NCI-H2171 (cell line): ENCODE data around the gene LMX1A.

ENCODE experiments used
- DNase-seq: peaks from one replicate; lab custom pipeline; 2025; lab: John Stamatoyannopoulos, UW

The LMX1A gene

DNA sequence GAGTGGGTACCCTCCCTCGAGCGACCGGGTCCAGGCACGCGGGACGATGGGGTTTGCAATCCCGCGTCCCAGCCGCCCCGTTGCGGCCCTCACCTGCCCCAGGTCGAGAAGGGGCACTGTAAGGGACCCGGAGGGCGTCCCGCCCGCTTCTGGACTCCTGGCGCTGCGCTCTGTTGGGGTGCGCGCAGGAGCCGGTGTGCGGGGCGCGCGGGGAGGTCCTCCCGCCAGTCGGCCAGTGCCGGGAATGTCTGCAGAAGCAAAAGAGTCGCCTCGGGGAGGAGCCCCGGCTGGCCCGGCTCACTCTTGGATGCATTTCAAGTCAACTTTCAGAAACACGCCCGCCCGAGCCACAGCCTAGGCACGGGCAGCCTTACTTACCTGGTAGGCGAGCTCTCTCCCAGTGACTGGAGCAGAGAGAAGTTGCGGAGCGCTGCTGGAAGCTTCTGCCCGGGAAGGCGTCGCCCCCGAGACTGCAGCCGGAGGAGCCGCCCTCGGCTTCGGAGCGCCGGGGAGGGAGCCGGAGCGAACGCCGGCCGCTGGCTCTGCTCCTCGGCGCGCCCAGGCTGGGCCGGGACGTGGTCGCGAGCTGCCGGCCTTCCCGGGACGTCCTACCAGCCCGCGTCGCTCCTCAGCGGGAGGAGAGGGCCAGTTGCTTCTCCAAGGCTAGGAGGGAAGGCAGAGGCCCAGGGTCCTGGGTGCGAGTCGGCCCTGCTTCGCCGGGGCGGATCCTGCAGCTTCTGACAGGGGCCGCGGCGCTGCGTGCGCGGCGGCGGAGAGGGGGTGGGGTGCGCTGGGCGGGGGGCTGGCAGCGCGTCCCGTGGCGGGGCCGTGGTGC, at the start of gene LMX1A:
TSS of gene LMX1A (minus strand) at position 739 of the 835 bp plus-strand sequence. CDS start 1,156 bp downstream, outside the sequence.
- DNase-seq, result no peak

DNA sequence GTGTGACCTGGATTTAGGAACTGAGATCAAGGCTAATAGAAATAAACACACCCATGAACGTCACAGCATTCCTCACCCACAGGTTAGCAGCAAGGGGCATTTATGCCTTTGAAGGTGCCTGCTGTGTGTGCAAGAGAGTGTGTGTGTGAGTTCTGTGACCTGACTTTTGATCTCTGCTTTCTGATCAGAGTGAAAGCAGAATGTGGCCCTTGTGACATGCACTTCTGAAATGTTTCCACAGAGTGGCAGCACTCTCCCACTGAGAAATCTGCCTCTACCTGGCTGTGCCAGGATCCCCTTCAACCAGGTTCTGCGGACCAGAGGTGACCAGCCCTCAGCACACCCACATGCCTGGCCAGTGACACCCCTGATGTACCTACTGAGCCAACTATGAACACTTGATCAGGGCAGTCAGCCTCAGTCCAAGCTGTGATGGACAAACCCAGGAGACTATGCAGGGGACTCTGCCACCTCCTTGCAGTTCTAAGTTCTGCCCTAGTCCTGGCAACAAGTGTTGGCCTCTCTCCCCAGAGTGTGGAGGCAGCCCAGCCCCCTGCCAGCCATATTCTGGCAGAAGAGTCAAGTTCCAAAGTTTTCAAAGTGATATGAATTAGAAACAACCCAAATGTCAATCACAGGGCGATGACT, 47.4 kb upstream of the LMX1A start:
- peak; percentile 1 for DNase-seq

DNA sequence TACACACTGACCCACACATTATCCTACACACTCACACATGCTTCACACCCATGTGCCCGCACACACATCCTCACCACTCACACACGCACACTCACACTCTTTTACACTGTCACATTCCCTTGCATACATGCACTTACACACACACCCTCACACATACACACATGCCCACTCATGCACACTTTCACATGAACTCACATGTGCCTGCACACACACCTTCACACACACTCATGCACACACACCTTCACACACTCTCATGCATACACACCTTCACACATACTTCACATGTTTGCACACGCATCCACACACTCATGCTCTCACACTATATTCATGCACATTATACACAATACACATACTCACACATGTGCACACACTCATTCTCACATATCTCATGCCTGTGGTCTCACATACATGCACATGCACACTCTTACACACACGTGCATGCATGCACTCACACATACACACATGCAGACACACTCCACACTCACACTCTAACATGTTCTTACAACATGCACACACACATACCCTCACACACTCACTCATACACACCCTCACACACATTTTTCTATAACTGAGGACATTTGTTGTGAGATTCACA, 46.1 kb upstream of the LMX1A start:
- DNase-seq, result no peak

DNA sequence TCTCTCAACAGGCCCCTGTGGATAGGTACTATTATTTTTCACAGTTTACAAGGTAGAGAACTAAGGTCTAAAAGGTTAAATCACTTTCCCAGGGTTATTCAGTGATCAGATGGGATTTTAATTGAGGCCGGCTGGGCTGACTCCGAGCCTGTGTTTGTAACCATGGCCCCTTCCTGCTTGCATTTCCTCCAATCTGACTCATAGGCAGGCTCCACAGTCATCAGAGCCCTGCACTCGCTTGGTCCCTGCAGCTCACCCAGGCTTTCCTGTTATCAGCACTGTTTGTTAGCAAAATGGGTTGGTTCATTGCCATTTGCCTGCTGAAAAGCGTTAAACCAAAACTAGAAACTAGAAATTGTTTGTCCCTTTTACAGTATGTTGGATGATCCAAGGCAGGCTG, 41.4 kb upstream of the LMX1A start:
- no peak for DNase-seq

DNA sequence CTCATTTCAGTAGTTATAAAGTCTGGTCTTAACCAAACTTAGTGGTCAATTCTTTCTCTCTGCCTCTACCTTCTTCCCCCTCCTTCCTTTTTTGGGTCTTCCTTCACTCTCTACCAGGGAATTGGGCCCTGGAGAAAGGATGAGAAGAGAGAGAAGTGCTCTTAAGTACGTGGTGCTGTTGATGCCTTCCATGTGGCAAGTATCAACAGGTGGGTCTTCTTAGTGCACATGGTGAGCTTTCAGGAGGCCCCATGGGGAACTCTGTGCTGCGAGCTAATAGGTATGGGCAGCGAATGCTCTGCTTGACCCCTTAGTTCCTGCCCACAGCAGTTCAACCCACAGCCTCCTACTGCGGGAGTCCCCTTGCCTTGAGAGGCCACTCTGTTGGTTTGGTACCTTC, 39.4 kb upstream of the LMX1A start:
- no peak for DNase-seq

DNA sequence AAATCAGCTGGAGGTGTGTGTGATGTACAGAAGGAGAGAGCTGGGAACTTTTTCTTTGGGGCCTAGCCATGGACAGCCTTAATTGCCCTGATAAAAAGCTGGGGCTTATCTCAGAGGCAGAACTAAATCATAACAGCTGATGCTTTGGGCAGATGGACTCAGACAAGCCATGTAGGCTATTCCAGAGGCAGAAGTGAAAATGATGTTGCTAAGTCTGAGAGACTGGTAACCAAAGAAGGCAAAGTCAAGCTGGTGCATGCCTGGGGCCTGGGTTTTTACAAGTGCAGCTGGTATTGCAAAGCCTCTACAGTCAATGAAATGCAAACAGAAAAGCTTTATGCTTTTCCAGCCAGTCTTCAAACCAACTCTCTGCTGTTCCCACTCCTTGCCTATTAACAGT, 39.0 kb upstream of the LMX1A start:
- peak; percentile 46 for DNase-seq

DNA sequence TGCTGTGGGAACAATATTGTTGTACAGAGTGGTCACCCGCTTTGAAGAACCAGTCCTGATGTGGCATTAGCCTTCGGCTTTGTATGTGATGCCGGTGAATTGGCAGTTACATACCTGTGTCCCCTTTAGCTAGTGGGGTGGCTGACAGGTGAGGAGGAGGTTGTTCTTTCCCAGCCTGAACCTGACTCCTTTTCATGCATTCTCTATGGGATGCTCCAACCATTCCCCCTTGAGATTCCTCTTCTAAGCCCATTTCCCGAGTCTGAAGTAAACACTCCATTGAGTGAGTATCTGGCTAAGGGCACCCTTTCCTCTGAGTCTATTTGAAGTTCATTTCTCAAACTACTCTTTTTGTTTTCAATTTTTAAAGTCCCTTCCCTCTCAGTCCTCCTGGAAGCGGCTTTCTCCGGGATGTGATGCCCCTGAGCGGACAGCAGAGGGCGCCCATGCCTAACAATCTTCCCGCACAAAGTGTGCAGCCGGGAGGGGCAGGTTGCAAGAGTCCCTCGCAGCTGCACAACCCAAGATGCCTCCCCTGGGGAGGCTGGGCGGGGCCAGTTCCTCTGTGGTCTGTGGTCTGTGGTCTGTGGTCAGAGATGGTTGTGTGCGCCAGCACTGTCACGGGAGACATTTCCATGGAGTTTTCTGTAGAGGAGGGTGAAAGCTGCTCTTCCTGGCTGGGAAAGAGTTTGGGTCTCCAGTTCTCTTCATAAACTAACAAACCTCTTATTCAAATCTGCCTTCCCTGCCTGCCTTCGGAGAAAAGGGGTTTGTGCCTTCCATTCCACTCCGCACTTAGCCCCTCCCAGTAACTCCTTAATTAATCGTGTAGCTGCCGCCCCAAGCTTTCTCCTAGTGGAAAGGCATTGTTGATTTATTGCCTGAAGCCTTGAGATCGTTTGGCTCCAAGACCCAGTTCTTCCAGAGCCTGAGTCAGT, 36.4 kb upstream of the LMX1A start:
- DNase-seq, result peak; percentile 73

DNA sequence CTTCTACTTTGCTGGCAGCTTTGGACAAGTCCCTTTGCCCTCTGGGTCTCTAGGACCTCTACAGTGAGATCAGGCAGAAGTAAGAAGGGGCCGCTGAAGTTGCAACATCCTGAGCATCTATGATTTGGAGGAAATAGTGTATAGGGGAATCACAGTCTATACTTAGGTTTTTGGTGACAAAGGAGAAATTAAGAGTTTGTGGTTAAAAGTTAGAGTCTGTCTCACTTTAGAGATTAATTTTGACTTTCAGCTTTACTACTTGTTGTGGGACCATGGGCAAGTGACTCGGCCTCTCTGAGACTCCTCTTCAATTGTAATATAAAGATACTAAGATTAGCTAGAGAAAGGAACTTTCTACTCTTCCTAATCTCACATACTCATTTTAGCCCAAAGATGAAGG, 33.1 kb upstream of the LMX1A start:
- DNase-seq, result no peak

DNA sequence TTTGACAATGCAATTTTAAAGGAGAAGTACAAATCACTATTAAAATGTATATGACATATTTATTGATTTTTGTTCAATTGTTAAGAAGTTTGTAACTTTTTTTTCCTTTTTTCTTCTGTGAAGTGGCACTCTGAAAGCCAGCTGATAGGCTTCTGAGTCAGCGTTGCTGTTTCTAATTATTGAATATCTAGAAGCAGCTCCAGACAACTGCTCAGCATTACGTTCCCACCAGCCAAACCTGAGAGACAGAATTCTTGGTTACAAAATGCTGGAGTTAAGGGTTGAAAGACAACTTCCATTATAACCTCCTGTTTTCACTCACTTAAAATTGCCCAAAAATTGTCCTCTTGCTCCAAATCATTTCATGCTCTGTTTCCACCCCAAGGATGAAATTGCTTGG, 31.4 kb upstream of the LMX1A start:
- no peak for DNase-seq

DNA sequence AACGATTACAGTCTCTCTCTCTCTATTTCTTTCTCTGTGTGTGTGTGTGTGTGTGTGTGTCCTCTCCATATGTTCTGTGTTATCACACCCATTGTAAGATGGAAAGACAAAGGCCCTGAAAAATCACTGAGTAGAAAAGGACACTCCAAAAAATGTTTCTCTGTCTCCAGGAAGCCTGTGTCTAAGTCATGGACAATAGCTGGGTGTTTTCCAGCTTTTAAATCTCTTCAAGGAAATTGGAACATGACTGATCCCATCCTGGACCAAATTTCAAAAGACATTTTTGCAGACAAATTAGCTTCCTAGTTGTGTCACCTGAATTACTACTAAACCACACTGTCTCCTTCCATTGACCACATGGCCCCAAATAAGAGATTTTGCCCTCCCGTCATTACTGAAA, 31.0 kb upstream of the LMX1A start:
- DNase-seq, result no peak

DNA sequence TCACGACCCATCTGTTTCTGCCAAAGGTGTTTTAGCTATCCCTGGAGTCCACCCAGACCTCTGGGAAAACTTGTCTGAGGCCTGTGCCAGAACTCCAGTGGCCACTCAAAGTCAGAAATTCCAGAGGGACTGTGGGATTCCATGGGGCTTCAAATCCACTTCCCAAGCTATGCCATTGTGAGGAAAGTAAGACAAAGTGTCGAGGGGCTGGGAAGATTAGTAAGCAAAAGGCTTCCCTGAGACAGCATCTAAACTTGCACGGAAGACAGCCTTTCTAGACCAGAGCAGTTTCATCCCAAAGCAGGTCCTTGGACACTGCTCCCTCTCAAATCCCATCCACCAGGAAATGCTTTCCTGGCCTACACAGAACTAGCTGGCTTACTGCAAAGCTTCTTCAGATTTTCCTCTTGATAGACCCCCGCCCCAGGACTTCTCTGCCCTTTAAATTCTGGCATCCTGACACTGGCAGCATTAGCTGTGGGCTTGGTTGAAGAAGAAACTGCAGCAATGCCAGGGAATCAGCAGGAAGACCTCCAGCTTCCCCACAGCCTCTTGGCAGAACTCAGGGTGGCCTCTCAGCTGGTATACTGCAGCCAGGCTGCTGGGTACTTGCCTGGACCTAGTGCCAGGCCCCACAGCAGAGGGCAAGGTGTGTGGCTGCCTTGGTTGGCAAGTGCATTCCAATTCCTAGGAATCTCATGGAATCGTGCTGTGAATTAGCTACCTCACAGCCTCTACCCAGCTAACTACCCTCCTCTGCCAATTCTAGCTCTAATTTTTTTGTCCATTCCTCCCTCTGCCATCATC, 27.3 kb upstream of the LMX1A start:
- DNase-seq, result no peak

DNA sequence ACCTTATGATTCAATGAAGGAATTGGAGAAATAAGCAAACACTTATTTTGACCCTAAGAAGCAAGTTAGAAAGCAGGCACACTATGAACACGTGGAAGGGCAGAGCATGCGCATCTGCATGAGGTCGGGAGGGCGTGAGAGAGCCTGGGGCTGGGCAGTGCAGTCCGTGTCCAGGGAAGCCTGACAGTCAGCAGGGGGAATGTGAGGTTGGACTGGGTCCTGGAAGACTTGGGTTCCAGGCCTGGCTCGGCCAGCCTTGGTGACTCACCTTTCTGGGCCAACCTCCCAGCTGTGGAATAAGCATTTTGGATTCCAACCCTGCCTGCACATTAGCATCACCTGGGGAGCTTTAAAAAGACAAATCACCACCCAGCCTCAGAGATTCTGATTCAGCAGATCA, 26.6 kb upstream of the LMX1A start:
- DNase-seq, result no peak

DNA sequence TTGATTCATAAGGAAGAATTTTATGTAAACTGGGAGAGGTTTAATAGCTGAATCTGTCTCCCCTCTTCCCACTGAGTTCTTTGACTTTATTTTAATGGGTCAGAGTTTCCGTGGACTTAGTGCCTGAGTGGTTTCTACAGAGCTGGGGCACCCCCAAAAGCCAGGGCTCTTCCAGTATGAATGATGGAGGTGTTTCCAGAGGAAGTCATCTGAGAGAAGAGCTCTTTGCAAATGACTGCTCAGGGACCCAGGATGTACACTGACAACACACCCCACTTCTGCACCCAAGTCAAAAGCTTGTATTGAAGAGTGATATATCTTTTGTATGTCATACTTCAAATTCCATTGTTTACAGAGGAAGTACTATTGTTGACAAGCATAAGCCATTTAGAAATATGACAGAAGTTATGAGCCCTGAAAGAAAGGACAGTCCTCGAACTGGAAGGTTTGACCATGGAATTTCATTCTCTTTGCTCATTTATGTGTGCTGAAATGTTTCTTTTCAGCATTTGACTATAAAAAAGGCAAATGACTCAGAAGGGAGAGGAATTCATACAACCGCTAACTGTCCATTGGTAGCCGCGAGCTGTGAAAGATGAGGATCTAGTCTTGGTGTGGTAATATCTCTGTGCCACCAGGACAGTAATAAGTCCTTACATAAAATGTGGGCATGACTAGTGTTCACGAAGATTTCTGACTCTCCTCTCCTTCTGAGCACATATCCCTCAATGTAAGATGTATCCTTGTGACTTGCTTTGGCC, 25.4 kb upstream of the LMX1A start:
- no peak for DNase-seq

DNA sequence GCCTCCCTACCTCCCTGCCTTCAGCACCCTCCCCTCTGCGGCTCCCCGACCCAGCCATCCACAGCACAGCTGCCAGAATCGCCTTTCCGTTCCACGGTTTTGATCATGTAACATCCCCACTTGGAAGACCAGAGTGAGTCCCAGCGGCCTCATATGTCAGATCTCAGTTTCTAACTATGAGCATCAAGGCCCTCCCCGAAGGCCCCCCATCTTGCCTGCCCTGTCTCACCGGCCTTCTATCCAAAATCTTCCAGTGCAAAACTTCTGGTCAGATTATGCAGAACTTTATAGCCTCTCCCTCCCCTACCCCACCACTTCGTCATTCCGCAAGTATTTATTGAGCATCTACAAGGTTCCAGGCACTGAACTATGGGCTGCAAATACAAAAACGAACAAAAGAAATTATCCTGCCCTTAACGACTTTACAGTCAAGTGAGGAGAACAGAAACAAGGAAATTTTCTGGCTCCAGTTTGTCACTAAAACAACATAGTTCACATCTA, 20.3 kb upstream of the LMX1A start:
- DNase-seq, result no peak

DNA sequence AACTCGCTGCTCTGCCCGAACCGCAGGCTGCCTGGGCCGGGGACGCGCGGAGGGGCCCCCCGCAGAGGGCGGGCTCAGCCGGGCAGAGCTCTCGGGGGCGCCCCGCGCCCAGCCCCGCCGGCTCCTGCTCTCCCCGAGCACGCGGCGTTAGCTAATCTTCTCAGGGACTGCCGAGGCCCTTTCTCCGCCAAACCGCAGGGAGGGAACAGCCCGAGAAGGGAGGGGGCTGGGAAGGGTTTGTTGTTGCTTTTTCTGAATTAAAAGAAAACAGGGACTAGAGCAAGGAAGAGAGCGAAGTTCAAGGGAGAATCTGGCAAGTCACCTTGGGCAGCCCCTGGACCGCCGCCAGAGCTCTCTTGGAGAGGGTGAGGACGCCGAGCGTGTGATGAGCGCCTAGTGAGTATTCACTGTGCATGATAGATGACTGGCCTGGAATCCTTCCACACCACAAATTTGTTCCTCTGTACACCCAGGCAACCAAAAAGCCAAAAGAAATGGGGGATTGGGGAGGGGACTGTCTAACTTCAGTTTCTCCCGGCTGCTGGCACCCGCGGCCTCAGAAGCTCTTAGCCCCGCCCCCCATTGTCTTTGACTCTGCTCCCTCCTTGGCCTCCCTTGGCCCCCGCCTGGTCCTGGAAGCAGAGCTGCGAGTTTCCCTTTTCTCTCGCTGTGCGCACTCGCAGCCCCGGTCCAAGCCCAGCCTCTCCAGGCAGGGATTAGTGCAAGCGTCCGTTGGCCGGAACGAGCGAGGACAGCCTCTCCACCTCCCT, 19.7 kb upstream of the LMX1A start:
- no peak for DNase-seq

DNA sequence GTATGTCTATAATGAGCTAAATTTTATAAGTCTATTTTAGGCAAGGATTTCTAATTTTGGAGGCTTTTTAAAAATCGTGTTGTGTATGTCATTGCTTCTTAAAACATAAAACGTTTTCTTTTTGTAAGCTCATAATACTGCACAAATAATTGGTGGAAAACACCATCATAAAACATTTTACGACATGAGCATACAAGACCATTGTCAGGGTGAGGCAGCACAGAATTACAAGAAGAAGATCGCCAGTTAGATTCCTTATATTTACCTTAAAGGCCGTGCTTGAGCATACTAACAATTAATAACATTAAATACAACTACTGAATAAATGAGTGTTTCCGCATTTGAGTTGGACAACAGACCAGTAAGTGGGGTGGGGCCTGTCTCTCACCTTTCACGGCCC, 19.1 kb upstream of the LMX1A start:
- no peak for DNase-seq

DNA sequence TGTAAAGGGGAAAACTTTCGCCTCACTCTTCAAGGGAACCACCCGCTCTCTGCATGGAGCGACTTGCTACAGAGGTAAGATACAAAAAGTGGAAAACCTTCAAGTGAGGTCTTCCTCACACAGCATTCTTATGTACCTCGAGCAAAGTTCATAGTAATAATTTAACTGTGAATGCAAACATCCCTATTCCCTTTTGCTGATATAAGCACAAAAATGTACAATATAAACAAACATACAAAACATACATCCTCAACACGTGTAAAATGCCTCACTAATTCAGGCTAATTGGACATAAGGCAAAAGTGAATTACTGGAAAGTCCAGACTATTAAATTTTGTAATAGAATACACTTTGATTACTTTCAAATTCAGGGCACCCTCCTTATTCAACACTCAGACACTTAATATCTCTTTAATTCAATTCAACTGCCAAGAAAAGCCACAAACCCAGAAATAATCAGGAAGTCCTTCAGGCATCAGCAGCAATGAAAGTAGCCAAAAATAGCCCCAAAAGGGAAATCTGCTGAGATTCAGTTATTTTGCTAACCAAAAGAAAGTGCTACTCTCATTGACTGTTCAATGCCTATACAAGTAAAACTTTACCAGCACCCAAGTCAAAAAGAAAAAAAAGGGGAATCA, 15.2 kb upstream of the LMX1A start:
- DNase-seq, result no peak

DNA sequence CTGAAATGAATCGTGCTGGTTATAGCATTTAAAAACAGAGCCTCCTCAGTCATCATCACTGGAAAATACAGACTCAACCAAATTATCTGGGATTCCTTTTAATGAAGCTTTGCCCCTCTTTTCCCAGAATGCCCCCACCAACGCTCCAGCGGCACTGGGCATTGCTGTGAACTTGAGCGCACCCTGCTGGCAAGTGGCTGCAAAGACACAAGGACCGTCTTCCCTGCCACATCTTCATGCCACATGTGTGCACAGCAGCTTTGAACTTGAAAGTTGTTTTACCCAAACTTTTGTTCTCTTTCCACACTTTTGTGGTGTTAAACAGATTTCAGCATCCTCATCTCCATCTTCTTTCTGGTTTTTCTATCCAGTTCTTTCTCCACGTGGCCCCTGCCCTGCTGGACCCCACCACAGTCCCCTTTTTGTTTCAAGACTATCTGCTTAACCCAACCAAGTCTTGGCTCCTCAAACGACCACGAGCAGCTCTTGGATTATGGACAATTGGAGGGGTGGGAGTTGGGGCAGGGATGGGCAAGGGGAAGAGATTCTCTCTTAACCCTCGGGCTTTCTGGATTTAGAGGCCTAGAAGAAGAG, 12.8 kb upstream of the LMX1A start:
- DNase-seq, result no peak
